ENCODE results near the gene PTPN4. TPM values are rescaled to one million over a fixed set of nuclear protein-coding genes. Genes with fewer than 3 reads are reported as not detected.

Gene PTPN4
- total and polyA plus RNA-seq, 2 of the 13 experiments (the other 11 are each of a cell fraction or from before 2014, with no cell fraction given): 20.3 to 34.6 TPM

DNA sequence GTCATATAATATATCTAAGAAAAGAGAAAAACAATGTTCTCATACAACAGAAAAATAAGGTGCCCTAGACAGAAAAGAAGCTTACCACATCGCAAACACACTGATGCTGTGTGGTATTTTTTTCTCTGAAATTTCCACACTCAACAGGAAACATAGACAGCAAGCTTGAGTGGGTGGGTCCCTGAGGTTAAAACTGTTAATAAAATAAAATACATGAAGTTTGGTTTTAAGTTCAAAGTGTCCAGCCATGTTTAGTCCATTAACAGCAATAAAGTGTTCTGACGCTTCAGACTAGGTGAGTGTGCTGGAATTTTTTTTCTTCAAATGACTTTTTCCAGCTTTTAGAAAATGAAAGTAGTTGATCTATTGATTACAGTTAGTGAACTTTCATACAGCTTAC is 169.8 kb downstream of the PTPN4 start:
- TSS peak; percentile 11 for BruUV-seq (replicated peaks)
- CTCF ChIA-PET (ENCODE audit: low intra/inter-chr PET ratio, low total read pairs): no interaction called here
- Histone ChIP-seq H3K4me3 (replicated peaks in 1 of 3; ENCODE audit: insufficient read depth in 1 of 3, low read depth in 2 of 3, low read length in 3 of 3) (no peak overlapping the region), H3K27me3 (ENCODE audit: control insufficient read depth in 1 of 2, insufficient read depth in 2 of 2, low read length in 2 of 2) (no peaks in the 10 kb centered on the region), H3K4me2 (ENCODE audit: low read depth, low read length) (no peak overlapping the region), H3K9ac (ENCODE audit: insufficient read depth, low read depth, low read length) (no peak overlapping the region), H2AFZ (ENCODE audit: low read length) (no peak overlapping the region), H3K4me1 (ENCODE audit: insufficient read depth, low read length) (no peaks in the 10 kb centered on the region), H3K9me3 (ENCODE audit: low read length) (no peaks in the 10 kb centered on the region), H3K79me2 (ENCODE audit: insufficient read depth, low read length) (no peaks in the 10 kb centered on the region), H3K27ac (ENCODE audit: extremely low read length, insufficient read depth, low read length) (no peak overlapping the region), H3K36me3 (replicated peaks in 1 of 2; ENCODE audit: control insufficient read depth in 1 of 2, insufficient read depth in 2 of 2, low read length in 2 of 2) (no peaks in the 10 kb centered on the region; a peak in 1 of 5 replicates), H4K20me1 (ENCODE audit: insufficient read depth, low read length) (no peaks in the 10 kb centered on the region)
- TF ChIP-seq, protein P1, sequence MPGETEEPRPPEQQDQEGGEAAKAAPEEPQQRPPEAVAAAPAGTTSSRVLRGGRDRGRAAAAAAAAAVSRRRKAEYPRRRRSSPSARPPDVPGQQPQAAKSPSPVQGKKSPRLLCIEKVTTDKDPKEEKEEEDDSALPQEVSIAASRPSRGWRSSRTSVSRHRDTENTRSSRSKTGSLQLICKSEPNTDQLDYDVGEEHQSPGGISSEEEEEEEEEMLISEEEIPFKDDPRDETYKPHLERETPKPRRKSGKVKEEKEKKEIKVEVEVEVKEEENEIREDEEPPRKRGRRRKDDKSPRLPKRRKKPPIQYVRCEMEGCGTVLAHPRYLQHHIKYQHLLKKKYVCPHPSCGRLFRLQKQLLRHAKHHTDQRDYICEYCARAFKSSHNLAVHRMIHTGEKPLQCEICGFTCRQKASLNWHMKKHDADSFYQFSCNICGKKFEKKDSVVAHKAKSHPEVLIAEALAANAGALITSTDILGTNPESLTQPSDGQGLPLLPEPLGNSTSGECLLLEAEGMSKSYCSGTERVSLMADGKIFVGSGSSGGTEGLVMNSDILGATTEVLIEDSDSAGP (CRISPR knock-in tag; IDR thresholded peaks at IDR 0.05; ENCODE audit: borderline replicate concordance): no peak
- TF ChIP-seq, protein P2, sequence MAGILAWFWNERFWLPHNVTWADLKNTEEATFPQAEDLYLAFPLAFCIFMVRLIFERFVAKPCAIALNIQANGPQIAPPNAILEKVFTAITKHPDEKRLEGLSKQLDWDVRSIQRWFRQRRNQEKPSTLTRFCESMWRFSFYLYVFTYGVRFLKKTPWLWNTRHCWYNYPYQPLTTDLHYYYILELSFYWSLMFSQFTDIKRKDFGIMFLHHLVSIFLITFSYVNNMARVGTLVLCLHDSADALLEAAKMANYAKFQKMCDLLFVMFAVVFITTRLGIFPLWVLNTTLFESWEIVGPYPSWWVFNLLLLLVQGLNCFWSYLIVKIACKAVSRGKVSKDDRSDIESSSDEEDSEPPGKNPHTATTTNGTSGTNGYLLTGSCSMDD (CRISPR knock-in tag; IDR thresholded peaks at IDR 0.05): no peak
- TF ChIP-seq NCOA2 (CRISPR knock-in tag; IDR thresholded peaks at IDR 0.05) (no peak), ZNF790 (CRISPR knock-in tag; IDR thresholded peaks at IDR 0.05; ENCODE audit: borderline replicate concordance) (no peak), ZIK1 (CRISPR knock-in tag; IDR thresholded peaks at IDR 0.05; ENCODE audit: borderline replicate concordance, low read depth) (no peak), ZBTB21 (CRISPR knock-in tag; IDR thresholded peaks at IDR 0.05) (no peak), POLR2G (IDR thresholded peaks at IDR 0.05; ENCODE audit: low read depth, low read length) (no peak), ZNF331 (CRISPR knock-in tag; IDR thresholded peaks at IDR 0.05) (no peak), HNF4A (CRISPR knock-in tag; IDR thresholded peaks at IDR 0.05) (no peak), HIVEP1 (CRISPR knock-in tag; IDR thresholded peaks at IDR 0.05) (no peak), BRD4 (CRISPR knock-in tag; IDR thresholded peaks at IDR 0.05) (no peak)
- TF ChIP-seq, protein P3, sequence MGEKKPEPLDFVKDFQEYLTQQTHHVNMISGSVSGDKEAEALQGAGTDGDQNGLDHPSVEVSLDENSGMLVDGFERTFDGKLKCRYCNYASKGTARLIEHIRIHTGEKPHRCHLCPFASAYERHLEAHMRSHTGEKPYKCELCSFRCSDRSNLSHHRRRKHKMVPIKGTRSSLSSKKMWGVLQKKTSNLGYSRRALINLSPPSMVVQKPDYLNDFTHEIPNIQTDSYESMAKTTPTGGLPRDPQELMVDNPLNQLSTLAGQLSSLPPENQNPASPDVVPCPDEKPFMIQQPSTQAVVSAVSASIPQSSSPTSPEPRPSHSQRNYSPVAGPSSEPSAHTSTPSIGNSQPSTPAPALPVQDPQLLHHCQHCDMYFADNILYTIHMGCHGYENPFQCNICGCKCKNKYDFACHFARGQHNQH (CRISPR knock-in tag; IDR thresholded peaks at IDR 0.05): no peak
- TF ChIP-seq, protein P4, sequence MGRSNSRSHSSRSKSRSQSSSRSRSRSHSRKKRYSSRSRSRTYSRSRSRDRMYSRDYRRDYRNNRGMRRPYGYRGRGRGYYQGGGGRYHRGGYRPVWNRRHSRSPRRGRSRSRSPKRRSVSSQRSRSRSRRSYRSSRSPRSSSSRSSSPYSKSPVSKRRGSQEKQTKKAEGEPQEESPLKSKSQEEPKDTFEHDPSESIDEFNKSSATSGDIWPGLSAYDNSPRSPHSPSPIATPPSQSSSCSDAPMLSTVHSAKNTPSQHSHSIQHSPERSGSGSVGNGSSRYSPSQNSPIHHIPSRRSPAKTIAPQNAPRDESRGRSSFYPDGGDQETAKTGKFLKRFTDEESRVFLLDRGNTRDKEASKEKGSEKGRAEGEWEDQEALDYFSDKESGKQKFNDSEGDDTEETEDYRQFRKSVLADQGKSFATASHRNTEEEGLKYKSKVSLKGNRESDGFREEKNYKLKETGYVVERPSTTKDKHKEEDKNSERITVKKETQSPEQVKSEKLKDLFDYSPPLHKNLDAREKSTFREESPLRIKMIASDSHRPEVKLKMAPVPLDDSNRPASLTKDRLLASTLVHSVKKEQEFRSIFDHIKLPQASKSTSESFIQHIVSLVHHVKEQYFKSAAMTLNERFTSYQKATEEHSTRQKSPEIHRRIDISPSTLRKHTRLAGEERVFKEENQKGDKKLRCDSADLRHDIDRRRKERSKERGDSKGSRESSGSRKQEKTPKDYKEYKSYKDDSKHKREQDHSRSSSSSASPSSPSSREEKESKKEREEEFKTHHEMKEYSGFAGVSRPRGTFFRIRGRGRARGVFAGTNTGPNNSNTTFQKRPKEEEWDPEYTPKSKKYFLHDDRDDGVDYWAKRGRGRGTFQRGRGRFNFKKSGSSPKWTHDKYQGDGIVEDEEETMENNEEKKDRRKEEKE (IDR thresholded peaks at IDR 0.05): no peak
- TF ChIP-seq, protein P5, sequence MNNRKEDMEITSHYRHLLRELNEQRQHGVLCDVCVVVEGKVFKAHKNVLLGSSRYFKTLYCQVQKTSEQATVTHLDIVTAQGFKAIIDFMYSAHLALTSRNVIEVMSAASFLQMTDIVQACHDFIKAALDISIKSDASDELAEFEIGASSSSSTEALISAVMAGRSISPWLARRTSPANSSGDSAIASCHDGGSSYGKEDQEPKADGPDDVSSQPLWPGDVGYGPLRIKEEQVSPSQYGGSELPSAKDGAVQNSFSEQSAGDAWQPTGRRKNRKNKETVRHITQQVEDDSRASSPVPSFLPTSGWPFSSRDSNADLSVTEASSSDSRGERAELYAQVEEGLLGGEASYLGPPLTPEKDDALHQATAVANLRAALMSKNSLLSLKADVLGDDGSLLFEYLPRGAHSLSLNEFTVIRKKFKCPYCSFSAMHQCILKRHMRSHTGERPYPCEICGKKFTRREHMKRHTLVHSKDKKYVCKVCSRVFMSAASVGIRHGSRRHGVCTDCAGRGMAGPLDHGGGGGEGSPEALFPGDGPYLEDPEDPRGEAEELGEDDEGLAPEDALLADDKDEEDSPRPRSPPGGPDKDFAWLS (CRISPR knock-in tag; IDR thresholded peaks at IDR 0.05; ENCODE audit: borderline replicate concordance): no peak
- POLR2A ChIA-PET: no interaction called here
- over 99% methylated on average over 2 of the region's 2 CpGs for WGBS (ENCODE audit: low lambda C conversion rate)
- DNase-seq (ENCODE audit: low spot score) (no peak), ATAC-seq (no peak), FAIRE-seq (no peak)
- in situ Hi-C loops (cut with HindIII; ENCODE audit: extremely low pct_ligation_motif_present, low pct_unique_long_range_greater_than_20kb) (no loop called here), intact Hi-C loops (cut with micrococcal nuclease; ENCODE audit: unreplicated experiment) (no loop called here)

Measured in HepG2 (cell line).